ENCODE measurements around the gene CHERP. TPM values are rescaled to one million over a fixed set of nuclear protein-coding genes. Genes with fewer than 3 reads are reported as not detected.

The CHERP gene
- total RNA-seq, 1 experiment from 2014 or later = 52.9 TPM

DNA sequence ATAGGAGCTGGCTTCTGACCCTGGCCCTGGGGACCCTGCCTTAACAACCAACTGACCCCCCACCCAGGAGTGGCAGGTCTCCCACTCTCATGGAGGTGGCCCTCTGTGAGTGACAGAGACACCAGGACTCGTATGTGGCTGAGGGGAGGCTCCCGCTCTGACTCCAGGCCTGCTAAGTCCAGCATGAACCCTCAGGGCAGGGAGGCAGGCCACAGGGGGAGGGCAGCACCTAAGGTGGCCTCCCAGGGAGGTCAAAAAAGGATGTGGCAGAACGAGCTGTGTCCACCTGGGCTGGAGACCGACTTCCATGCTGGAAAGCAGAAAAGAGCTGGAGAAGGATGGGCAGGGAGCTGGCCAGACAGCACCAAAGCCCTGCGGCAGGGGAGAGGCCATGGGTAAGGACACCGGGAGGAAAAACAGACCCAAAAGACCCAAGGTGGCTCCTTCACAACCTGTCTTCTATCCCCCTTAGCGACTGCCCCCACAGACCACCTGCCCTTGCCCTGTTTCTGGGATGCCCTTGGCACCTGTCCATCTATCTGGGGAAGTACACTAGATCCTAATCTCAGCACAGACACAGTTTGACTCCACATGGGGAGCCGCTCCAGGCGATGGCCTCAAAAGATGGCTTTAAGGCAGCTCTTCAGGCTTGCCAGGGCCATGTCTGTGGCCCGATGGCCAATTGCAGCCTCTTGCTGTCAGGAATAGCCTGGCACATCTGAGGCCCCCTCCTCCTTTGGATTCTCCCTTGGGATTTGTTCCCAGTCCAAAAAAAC, 40.4 kb upstream of the CHERP start:
- TF ChIP-seq, protein P1, sequence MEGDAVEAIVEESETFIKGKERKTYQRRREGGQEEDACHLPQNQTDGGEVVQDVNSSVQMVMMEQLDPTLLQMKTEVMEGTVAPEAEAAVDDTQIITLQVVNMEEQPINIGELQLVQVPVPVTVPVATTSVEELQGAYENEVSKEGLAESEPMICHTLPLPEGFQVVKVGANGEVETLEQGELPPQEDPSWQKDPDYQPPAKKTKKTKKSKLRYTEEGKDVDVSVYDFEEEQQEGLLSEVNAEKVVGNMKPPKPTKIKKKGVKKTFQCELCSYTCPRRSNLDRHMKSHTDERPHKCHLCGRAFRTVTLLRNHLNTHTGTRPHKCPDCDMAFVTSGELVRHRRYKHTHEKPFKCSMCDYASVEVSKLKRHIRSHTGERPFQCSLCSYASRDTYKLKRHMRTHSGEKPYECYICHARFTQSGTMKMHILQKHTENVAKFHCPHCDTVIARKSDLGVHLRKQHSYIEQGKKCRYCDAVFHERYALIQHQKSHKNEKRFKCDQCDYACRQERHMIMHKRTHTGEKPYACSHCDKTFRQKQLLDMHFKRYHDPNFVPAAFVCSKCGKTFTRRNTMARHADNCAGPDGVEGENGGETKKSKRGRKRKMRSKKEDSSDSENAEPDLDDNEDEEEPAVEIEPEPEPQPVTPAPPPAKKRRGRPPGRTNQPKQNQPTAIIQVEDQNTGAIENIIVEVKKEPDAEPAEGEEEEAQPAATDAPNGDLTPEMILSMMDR (conservative IDR thresholded peaks at IDR 0.05) = no peak
- TF ChIP-seq EZH2 (IDR thresholded peaks at IDR 0.05; ENCODE audit: low read depth) = no peak
- intact Hi-C loops (cut with micrococcal nuclease; ENCODE audit: unreplicated experiment) = no loop called here
- ChIA-PET POLR2A (ENCODE audit: unreplicated experiment) (no interaction called here), CTCF (no interaction called here)
- BruUV-seq (replicated peaks) = no TSS peak
- Histone ChIP-seq H3K4me1 (replicated peaks; ENCODE audit: insufficient read depth) (peaks cover 22% of the 10 kb centered on the region), H3K36me3 (ENCODE audit: low read depth) (0 out of 2 replicates have a peak, but pooled peaks cover 1% of the 10 kb centered on the region), H3F3A (ENCODE audit: insufficient read depth, low read depth) (peaks cover 21% of the 10 kb centered on the region; the same call in 1 of the 2 replicates), H3K9me3 (ENCODE audit: insufficient read depth, low read depth) (no peaks in the 10 kb centered on the region), H3K4me2 (no peak overlapping the region), H3K27ac (no peak overlapping the region), H3K79me2 (ENCODE audit: low read depth) (peaks cover 97% of the 10 kb centered on the region), H3K27me3 (ENCODE audit: insufficient read depth, low read depth) (no peaks in the 10 kb centered on the region), H2AFZ (no peak overlapping the region), H3K9me2 (ENCODE audit: insufficient read depth) (no peaks in the 10 kb centered on the region), H4K20me1 (ENCODE audit: insufficient read depth) (peaks cover 91% of the 10 kb centered on the region), H3K4me3 (no peak overlapping the region)
- DNase-seq = no peak

DNA sequence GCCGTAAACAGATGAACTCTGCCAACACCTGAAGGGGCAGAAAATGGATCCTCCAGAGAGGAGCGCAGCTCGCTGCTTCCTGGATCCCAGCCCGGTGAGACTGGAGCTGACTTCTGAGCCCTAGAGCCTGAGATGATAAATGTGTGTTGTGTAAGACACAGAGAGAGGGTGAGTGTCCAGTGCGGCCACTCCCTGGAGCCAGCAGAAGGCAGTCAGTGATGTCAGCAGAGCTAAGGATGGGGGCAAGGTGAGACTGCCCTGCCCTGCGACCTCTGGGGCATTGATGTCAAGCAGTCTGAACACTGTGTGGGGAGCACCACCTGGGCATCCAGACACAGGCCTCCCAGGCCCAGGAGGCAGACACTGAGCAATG, 39.7 kb upstream of the CHERP start:
- Histone ChIP-seq H3K79me2 (ENCODE audit: low read depth) (peaks cover 94% of the 10 kb centered on the region), H3F3A (ENCODE audit: insufficient read depth, low read depth) (peaks cover 21% of the 10 kb centered on the region; the same call in 1 of the 2 replicates), H4K20me1 (ENCODE audit: insufficient read depth) (peaks cover 84% of the 10 kb centered on the region), H3K4me3 (no peak overlapping the region), H3K27me3 (ENCODE audit: insufficient read depth, low read depth) (no peaks in the 10 kb centered on the region), H3K9me2 (ENCODE audit: insufficient read depth) (no peaks in the 10 kb centered on the region), H2AFZ (no peak overlapping the region), H3K4me1 (replicated peaks; ENCODE audit: insufficient read depth) (peaks cover 22% of the 10 kb centered on the region), H3K27ac (no peak overlapping the region), H3K36me3 (ENCODE audit: low read depth) (0 out of 2 replicates have a peak, but pooled peaks cover 8% of the 10 kb centered on the region), H3K9me3 (ENCODE audit: insufficient read depth, low read depth) (no peaks in the 10 kb centered on the region), H3K4me2 (no peak overlapping the region)
- ChIA-PET CTCF (no interaction called here), POLR2A (ENCODE audit: unreplicated experiment) (no interaction called here)
- intact Hi-C loops (cut with micrococcal nuclease; ENCODE audit: unreplicated experiment) = no loop called here
- peak in 1 of 2 experiments; percentile 28 for DNase-seq
- TF ChIP-seq, protein P1 (conservative IDR thresholded peaks at IDR 0.05) = no peak
- TF ChIP-seq EZH2 (IDR thresholded peaks at IDR 0.05; ENCODE audit: low read depth) = no peak
- BruUV-seq (replicated peaks) = no TSS peak

DNA sequence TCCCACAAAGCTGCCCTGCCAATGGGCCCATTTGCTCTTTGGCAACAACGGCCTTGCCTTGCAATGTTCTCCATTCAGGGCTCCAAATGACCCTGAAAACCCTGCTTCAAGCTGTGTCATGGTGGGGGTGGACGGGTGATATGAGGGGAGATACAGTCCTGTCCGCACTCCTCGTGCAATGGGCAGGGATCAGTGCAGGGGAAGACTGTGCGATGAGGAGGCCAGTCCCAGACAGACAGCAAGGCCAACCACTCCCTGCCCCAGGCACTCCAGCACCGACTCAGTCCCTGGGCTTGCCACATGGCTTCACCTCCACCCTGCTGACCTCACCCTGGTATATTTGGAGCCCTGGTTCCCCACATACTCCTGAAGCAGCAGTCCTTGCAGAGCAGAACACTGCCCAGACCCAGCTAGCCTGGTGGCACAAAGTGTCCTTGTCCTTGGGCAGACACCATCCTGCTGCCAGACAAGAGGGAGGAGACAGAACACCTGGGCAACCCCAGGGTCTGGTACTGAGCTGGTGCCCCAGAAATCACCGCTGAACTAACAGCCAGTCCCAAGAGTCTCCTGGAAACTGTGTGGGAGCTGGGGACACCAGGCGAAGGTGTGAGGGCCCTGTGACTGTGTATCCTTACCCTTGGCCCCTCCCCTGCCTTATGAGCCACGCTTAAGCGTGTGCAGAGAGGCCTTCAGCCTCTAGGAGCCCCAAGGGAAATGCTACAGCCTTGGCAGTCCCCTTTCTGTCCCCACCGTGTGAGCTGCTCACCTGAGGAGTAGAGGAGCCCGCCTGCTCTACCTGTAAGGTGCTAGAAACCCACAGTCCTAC, 39.1 kb upstream of the CHERP start:
- Histone ChIP-seq H3K4me2 (no peak overlapping the region), H3K4me3 (no peak overlapping the region), H3K27me3 (ENCODE audit: insufficient read depth, low read depth) (no peaks in the 10 kb centered on the region), H2AFZ (no peak overlapping the region), H4K20me1 (ENCODE audit: insufficient read depth) (peaks cover 78% of the 10 kb centered on the region), H3K36me3 (ENCODE audit: low read depth) (0 out of 2 replicates have a peak, but pooled peaks cover 9% of the 10 kb centered on the region), H3K79me2 (ENCODE audit: low read depth) (peaks cover 90% of the 10 kb centered on the region), H3K9me3 (ENCODE audit: insufficient read depth, low read depth) (no peaks in the 10 kb centered on the region), H3F3A (ENCODE audit: insufficient read depth, low read depth) (peaks cover 21% of the 10 kb centered on the region; the same call in 1 of the 2 replicates), H3K9me2 (ENCODE audit: insufficient read depth) (no peaks in the 10 kb centered on the region), H3K27ac (no peak overlapping the region), H3K4me1 (replicated peaks; ENCODE audit: insufficient read depth) (peaks cover 22% of the 10 kb centered on the region)
- DNase-seq = no peak
- TF ChIP-seq, protein P1 (conservative IDR thresholded peaks at IDR 0.05) = no peak
- TF ChIP-seq EZH2 (IDR thresholded peaks at IDR 0.05; ENCODE audit: low read depth) = no peak
- intact Hi-C loops (cut with micrococcal nuclease; ENCODE audit: unreplicated experiment) = no loop called here
- ChIA-PET CTCF (no interaction called here), POLR2A (ENCODE audit: unreplicated experiment) (no interaction called here)
- no TSS peak for BruUV-seq (replicated peaks)

Data from PC-9 (cell line).